CD4-positive, alpha-beta T cell (primary cell): Measurements from ENCODE around the gene TNFAIP8L2. TPM values are rescaled to one million over a fixed set of nuclear protein-coding genes. Genes with fewer than 3 reads are reported as not detected.

ENCODE experiments used
- total RNA-seq, 174 experiments: library from RNA in 2 of 174; stranded (reverse) in 2 of 174; gene quantifications; one replicate each; pipeline ENCODE4 v1.2.3 and lab custom pipeline; 2021 to 2026

The TNFAIP8L2 gene
- total RNA-seq, 2 experiments from 2014 or later: 0.70 to 0.74 TPM

Other genes starting within 250 kb of the TNFAIP8L2 start
- 10 to 100 TPM; 39.4 to 40.4 TPM for gene SETDB1, start 230.3 kb upstream of the TNFAIP8L2 start, total RNA-seq
- 10 to 100 TPM; 73.8 to 80.1 TPM for gene CERS2, start 181.8 kb upstream of the TNFAIP8L2 start, total RNA-seq
- not detected for gene ANXA9, start 174.4 kb upstream of the TNFAIP8L2 start, total RNA-seq
- 1 to 10 TPM; 7.8 to 9.2 TPM for gene MINDY1, start 149.7 kb upstream of the TNFAIP8L2 start, total RNA-seq
- 10 to 100 TPM; 10.9 to 12.1 TPM for gene PRUNE1, start 148.2 kb upstream of the TNFAIP8L2 start, total RNA-seq
- gene BNIPL, start 120.1 kb upstream of the TNFAIP8L2 start, total RNA-seq: under 1 TPM; 0.30 to 0.42 TPM
- gene C1orf56, start 108.9 kb upstream of the TNFAIP8L2 start, total RNA-seq: 1 to 10 TPM in 1 of 2 experiments, under 1 TPM in 1; 0.58 to 1.2 TPM
- 100 to 1,000 TPM; 401 to 404 TPM for gene CDC42SE1, start 97.0 kb upstream of the TNFAIP8L2 start, total RNA-seq
- 1 to 10 TPM; 2.8 to 2.9 TPM for gene MLLT11, start 96.3 kb upstream of the TNFAIP8L2 start, total RNA-seq
- gene GABPB2, start 85.9 kb upstream of the TNFAIP8L2 start, total RNA-seq: 10 to 100 TPM; 23.7 to 25.5 TPM
- 1 to 10 TPM; 3.8 to 5.5 TPM for gene SEMA6C, start 10.0 kb upstream of the TNFAIP8L2 start, total RNA-seq
- under 1 TPM; 0.55 to 0.67 TPM for gene LYSMD1, start 9.3 kb downstream of the TNFAIP8L2 start, total RNA-seq
- 10 to 100 TPM; 35.2 to 35.7 TPM for gene SCNM1, start 9.5 kb downstream of the TNFAIP8L2 start, total RNA-seq
- 1 to 10 TPM in 1 of 2 experiments, not detected in 1; 1.6 TPM for gene TMOD4, start 19.3 kb downstream of the TNFAIP8L2 start, total RNA-seq
- 10 to 100 TPM; 12.7 to 17.2 TPM for gene VPS72, start 33.5 kb downstream of the TNFAIP8L2 start, total RNA-seq
- 10 to 100 TPM; 41.7 to 44.7 TPM for gene PIP5K1A, start 41.9 kb downstream of the TNFAIP8L2 start, total RNA-seq
- gene PSMD4, start 98.1 kb downstream of the TNFAIP8L2 start, total RNA-seq: 10 to 100 TPM; 57.2 TPM
- 10 to 100 TPM; 38.9 to 40.0 TPM for gene ZNF687, start 125.7 kb downstream of the TNFAIP8L2 start, total RNA-seq
- gene PI4KB, start 170.8 kb downstream of the TNFAIP8L2 start, total RNA-seq: 10 to 100 TPM; 50.2 to 51.0 TPM
- gene RFX5, start 190.6 kb downstream of the TNFAIP8L2 start, total RNA-seq: 10 to 100 TPM; 62.0 to 65.7 TPM
- not detected for gene SELENBP1, start 216.1 kb downstream of the TNFAIP8L2 start, total RNA-seq
- 100 to 1,000 TPM; 316 to 324 TPM for gene PSMB4, start 242.9 kb downstream of the TNFAIP8L2 start, total RNA-seq